Ovary (tissue), 10 donors: ENCODE data around the gene EVI2A. TPM values are rescaled to one million over a fixed set of nuclear protein-coding genes. Genes with fewer than 3 reads are reported as not detected.

Experiments used
- DNase-seq, 5 donors: peaks; one replicate each; pipeline ENCODE4 v3.0.0-alpha.2; 2019 to 2020
- H3K27ac ChIP-seq, 2 donors: fragments of 200-600 bp; one replicate each; pipeline versions ENCODE4 v1.5.1 to v1.8.0; 2019 to 2022
- H3K27me3 ChIP-seq: fragments of 200-600 bp; one replicate; pipeline ENCODE4 v1.8.0; 2022
- H3K36me3 ChIP-seq: fragments of 200-600 bp; sonication (generic); one replicate; pipeline ENCODE4 v1.5.1; 2019
- H3K4me1 ChIP-seq: one replicate; pipeline ENCODE4 v1.8.1; 2013; ENCODE audit warnings: mild to moderate bottlenecking, moderate library complexity; ENCODE audit not compliant: insufficient read depth
- H3K4me3 ChIP-seq: fragments of 200-600 bp; sonication (generic); one replicate; pipeline ENCODE4 v1.5.1; 2017
- H3K9me3 ChIP-seq, 2 donors: fragments of 200-600 bp in 1 of 2; sonication (generic) in 1 of 2; one replicate each; pipeline versions ENCODE4 v1.5.1 to v1.8.1; 2013 to 2019; ENCODE audit warnings: mild to moderate bottlenecking in 1 of 2, moderate library complexity in 1 of 2
- CTCF ChIP-seq, 3 donors: fragments of 450-650 bp in 2 of 3; fragments of 200-600 bp in 1 of 3; IDR thresholded peaks; one replicate each; pipeline versions ENCODE4 v1.5.1 to v1.8.0; 2016 to 2022; ENCODE audit warnings: antibody characterized with exemption in 3 of 3, mild to moderate bottlenecking in 1 of 3
- EP300 ChIP-seq: sonication (generic); formaldehyde crosslinking; IDR thresholded peaks from one replicate; pipeline ENCODE4 v1.6.1; 2017; ENCODE audit warnings: antibody characterized with exemption
- POLR2A ChIP-seq: fragments of 450-650 bp; IDR thresholded peaks from one replicate; pipeline ENCODE4 v1.6.1; 2017; ENCODE audit warnings: antibody characterized with exemption, mild to moderate bottlenecking, moderate library complexity
- WGBS, 3 donors: extraction: QIAGEN DNeasy Blood & Tissue Kit in 1 of 3; methylation state at CpG; one replicate each; pipeline versions ENCODE4 v1.1.5 to v1.1.7; 2013 to 2017; 5-methylcytosine and 5-hydroxymethylcytosine counted together
- intact Hi-C, 4 donors: fragments of 100-400 bp; cut with DNase I; formaldehyde crosslinking; loops; one replicate each; pipeline versions ENCODE4 v1.11.0 to v1.15.1; 2022 to 2023
- long read RNA-seq, 3 donors: library from polyadenylated mRNA in 2 of 3; unstranded in 2 of 3; transcript quantifications; one replicate each; pipeline ENCODE4 v2.0.0 and lab custom pipeline, GENCODE V29; 2021 to 2026
- polyA plus RNA-seq, 2 donors: library from polyadenylated mRNA; stranded (reverse); fragments of 200-250 nt in 1 of 2; fragments of 350-450 nt in 1 of 2; fragmentation: Illumina TruSeq in 1 of 2; extraction: RNeasy Lipid Tissue Mini Kit (QIAGEN cat#74804) in 1 of 2; gene quantifications; one replicate each; pipeline ENCODE4 v1.2.3, GENCODE V29; 2013 to 2014
- total RNA-seq, 7 donors: library from RNA; depleted of rRNA in 2 of 7; stranded (reverse); fragments of >200 nt in 2 of 7; fragmentation: NEBNext Ultra II Directional in 3 of 7; extraction: Animal tissue kit (Norgen Biotek cat#: 25700) in 3 of 7; gene quantifications; one replicate each; pipeline versions ENCODE4 v1.1.0 to v1.2.4, GENCODE V29; 2016 to 2023
- donor health status: DM: no; HTN: no; CAD: no; lungs with moderate emphysema.
- donor health status: DM: no; HTN: no; CAD: no.
- donor health status: Bipolar disorder and iron deficiency.
- donor health status: DM: yes; HTN: yes; CAD: no.
- donor health status: DM: no; HTN: no; CAD: no.
- donor health status: DM: yes; HTN: yes; CAD: no.

EVI2A gene, protein sequence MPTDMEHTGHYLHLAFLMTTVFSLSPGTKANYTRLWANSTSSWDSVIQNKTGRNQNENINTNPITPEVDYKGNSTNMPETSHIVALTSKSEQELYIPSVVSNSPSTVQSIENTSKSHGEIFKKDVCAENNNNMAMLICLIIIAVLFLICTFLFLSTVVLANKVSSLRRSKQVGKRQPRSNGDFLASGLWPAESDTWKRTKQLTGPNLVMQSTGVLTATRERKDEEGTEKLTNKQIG
- 1 to 10 TPM; 1.5 to 6.1 (median 3.1) TPM for total RNA-seq
- 1 to 10 TPM; 2.5 to 7.1 TPM for polyA plus RNA-seq
- long read RNA-seq, donor 1, partial matches to known transcripts = 0 of 1 reads
- long read RNA-seq, donor 1, other reads (novel, unspliced or antisense) = 0 of 1 reads
- long read RNA-seq, donor 2 = 0 reads
- long read RNA-seq, donor 3, partial matches to known transcripts = 0 of 3 reads
- long read RNA-seq, donor 3, other reads (novel, unspliced or antisense) = 0 of 3 reads

DNA sequence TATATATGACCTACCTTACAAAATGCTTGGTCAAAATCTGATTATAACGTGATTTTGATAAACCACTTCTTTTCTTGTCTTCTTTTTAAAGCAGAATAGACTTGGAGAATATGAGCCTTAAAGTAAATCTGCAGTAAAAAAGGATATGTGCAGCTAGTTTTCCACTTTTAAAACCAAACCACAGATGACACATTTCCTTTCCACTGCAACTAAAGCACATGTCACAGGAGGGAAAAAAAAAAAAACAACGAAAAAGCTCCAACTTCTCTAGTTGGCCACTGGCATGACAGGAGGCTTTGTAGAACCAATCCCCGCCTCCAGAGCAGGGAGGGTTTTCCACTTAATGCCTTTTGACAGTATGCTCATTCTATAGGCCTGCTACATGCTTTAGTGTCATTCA lies at the start of gene EVI2A:
EVI2A (minus strand) TSS at position 142 of the 400 bp plus-strand sequence. CDS start 2,609 bp downstream, outside the sequence.
- H3K4me3 ChIP-seq = no peak within 1 kb of the TSS
- intact Hi-C loops = no loop called here
- DNase-seq = no peak

GRCh38 chr17:31369266-31369665 lies 47.8 kb upstream of the EVI2A start:
- no peak overlapping the region for H3K4me3 ChIP-seq
- H3K9me3 ChIP-seq = no peaks in the 10 kb centered on the region
- no peak for DNase-seq
- TF ChIP-seq EP300 = no peak
- TF ChIP-seq POLR2A = no peak
- TF ChIP-seq CTCF (IDR thresholded peaks at IDR 0.05) = no peak
- no peak overlapping the region for H3K27ac ChIP-seq
- intact Hi-C loops = loop anchor here in 1 of 4 donors (5.0 kb wide), 1 partner anchor 1228 kb away; no protein-coding TSS in a partner anchor
- no peaks in the 10 kb centered on the region for H3K36me3 ChIP-seq
- no peaks in the 10 kb centered on the region for H3K4me1 ChIP-seq
- no peaks in the 10 kb centered on the region for H3K27me3 ChIP-seq

More for the DNA sequence above, at the start of gene EVI2A:
- TF ChIP-seq EP300 (no peak), CTCF (IDR thresholded peaks at IDR 0.05) (no peak), POLR2A (no peak)
- WGBS, 3 donors = 80 to 89% (median 85%) methylated on average over 3 of the region's 3 CpGs
- no peaks in the 10 kb centered on the region for H3K4me1 ChIP-seq
- H3K27ac ChIP-seq = no peak within 1 kb of the TSS
- no peaks in the 10 kb centered on the region for H3K9me3 ChIP-seq
- no peaks in the 10 kb centered on the region for H3K36me3 ChIP-seq
- no peaks in the 10 kb centered on the region for H3K27me3 ChIP-seq

- H3K27ac ChIP-seq = no peak overlapping the region
- no peaks in the 10 kb centered on the region for H3K9me3 ChIP-seq
- WGBS, 3 donors = 92 to 99% (median 98%) methylated on average over 4 of the region's 4 CpGs
Observed at GRCh38 chr17:31366088-31366487, 44.7 kb upstream of the EVI2A start.

GRCh38 chr17:31364012-31364411 lies 42.6 kb upstream of the EVI2A start:
- no peaks in the 10 kb centered on the region for H3K27me3 ChIP-seq
- no peaks in the 10 kb centered on the region for H3K9me3 ChIP-seq
- TF ChIP-seq POLR2A (no peak), CTCF (IDR thresholded peaks at IDR 0.05) (no peak), EP300 (no peak)
- 82 to 90% (median 87%) methylated on average over 6 of the region's 6 CpGs for WGBS, 3 donors
- no peak overlapping the region for H3K4me3 ChIP-seq
- DNase-seq = no peak
- intact Hi-C loops = no loop called here
- H3K27ac ChIP-seq = no peak overlapping the region
- H3K36me3 ChIP-seq = no peaks in the 10 kb centered on the region
- no peaks in the 10 kb centered on the region for H3K4me1 ChIP-seq

More at GRCh38 chr17:31366088-31366487, 44.7 kb upstream of the EVI2A start:
- no peaks in the 10 kb centered on the region for H3K4me1 ChIP-seq
- H3K36me3 ChIP-seq = no peaks in the 10 kb centered on the region
- H3K27me3 ChIP-seq = no peaks in the 10 kb centered on the region
- intact Hi-C loops = loop anchor here in 1 of 4 donors (5.0 kb wide), 1 partner anchor 1231 kb away; no protein-coding TSS in a partner anchor
- TF ChIP-seq EP300 = no peak
- TF ChIP-seq CTCF (IDR thresholded peaks at IDR 0.05) = no peak
- no peak for TF ChIP-seq POLR2A
- no peak overlapping the region for H3K4me3 ChIP-seq
- DNase-seq = no peak
